ENCODE data around the gene TSPAN9.

The TSPAN9 gene

DNA sequence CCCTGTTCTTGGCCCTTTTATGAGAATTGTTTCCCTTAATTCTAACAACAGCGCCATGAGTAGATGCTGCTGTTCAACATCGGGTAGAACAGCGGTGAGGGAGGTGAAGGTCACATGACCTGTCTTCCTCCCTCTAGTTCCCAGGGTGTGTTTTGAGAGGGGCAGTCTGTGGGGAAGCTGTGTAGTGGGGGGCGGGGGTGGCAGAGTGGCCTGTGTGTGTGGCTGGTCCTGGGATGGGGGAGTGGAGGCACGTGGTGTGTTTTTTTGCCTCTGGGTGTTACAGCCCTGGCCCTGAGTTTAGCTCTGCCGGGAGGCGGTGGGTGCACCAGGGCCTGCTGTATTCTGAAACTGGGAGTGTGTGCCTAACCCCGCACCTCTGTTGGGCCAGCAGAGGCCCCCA is 202.7 kb downstream of the TSPAN9 start:
- Mint-ChIP-seq H3K4me1 (peaks cover 7% of the 10 kb centered on the region), H3K36me3 (no peaks in the 10 kb centered on the region), H3K27ac (no peak overlapping the region), H3K27me3 (peaks cover 16% of the 10 kb centered on the region), H3K9me3 (no peaks in the 10 kb centered on the region), H3K4me3 (no peak overlapping the region)
- no peak for ATAC-seq (ENCODE audit: low read depth)
- no peak for DNase-seq (ENCODE audit: low spot score in 2 of 2)

DNA sequence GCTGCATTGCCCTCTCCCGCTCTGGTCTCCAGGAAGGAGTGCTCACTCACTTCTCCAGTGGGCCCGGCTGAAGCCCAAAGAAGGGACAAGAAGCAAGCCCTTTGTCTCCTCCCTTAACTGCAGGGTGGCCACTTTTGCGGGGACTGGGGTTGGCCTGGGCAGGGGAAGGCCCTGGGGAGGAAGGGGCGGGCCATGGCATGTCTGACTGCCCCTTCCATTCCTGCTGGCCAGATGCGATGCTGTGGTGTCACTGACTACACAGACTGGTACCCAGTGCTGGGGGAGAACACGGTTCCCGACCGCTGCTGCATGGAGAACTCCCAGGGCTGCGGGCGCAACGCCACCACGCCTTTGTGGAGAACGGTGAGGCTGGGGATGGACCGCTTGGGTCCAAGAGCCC is 203.8 kb downstream of the TSPAN9 start:
- Mint-ChIP-seq H3K27ac (no peak overlapping the region), H3K4me1 (peaks cover 7% of the 10 kb centered on the region), H3K9me3 (no peaks in the 10 kb centered on the region), H3K36me3 (no peaks in the 10 kb centered on the region), H3K4me3 (no peak overlapping the region), H3K27me3 (peaks cover 15% of the 10 kb centered on the region)
- ATAC-seq (ENCODE audit: low read depth) (no peak), DNase-seq (ENCODE audit: low spot score in 2 of 2) (no peak)

DNA sequence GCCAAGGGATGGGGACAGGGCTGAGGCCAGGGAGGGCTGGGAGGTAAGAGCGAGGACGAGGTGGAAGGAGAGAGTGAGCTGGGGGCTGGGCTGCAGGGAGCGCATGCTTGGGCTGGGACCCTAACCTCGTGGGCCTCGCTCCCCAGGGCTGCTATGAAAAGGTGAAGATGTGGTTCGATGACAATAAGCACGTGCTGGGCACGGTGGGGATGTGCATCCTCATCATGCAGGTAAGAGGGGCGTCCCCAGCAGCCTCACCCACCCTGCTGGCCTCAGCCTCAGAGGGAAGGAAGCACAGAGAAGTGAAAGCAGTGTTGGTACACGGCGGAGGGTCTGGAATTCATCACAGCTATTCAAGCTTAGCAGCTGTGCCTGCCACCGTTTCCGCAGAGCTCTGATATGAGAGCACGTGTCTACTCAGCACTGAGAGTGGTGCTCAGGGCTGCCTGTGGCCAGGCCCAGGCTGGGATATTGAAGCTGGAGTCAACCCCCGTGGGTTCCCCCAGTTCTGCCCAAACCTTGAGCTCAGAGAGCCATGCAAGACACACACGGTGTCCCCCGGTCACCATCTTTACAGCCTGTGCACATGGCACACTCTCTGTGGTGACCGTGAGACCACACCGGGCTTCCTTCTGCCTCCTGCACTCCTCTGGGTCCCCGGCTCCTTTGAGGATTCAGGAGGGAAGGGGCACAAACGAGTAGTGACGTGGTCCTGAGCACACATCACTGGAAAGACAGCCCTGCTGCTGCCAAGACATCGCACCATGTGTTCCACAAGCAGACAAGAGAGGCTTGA is 204.6 kb downstream of the TSPAN9 start:
- Mint-ChIP-seq H3K4me3 (no peak overlapping the region), H3K27ac (no peak overlapping the region), H3K27me3 (peaks cover 10% of the 10 kb centered on the region), H3K9me3 (no peaks in the 10 kb centered on the region), H3K36me3 (no peaks in the 10 kb centered on the region), H3K4me1 (peaks cover 7% of the 10 kb centered on the region)
- peak; percentile 85 for ATAC-seq (ENCODE audit: low read depth)
- no peak for DNase-seq (ENCODE audit: low spot score in 2 of 2)

DNA sequence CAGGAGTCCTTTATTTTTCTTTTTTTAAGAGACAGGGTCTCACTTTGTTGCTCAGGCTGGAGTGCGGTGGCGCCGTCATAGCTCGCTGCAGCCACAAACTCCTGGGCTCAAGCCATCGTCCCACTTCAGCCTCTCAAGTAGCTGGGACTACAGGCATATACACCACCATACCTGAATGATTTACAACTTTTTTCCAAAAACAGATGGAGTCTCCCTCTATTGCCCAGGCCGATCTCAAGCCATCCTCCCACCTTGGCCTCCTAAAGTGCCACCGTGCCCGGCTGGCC is 205.1 kb downstream of the TSPAN9 start:
- Mint-ChIP-seq H3K27ac (no peak overlapping the region), H3K27me3 (peaks cover 10% of the 10 kb centered on the region), H3K4me1 (peaks cover 7% of the 10 kb centered on the region), H3K4me3 (no peak overlapping the region), H3K9me3 (no peaks in the 10 kb centered on the region), H3K36me3 (no peaks in the 10 kb centered on the region)
- ATAC-seq (ENCODE audit: low read depth), result no peak
- no peak for DNase-seq (ENCODE audit: low spot score in 2 of 2)

DNA sequence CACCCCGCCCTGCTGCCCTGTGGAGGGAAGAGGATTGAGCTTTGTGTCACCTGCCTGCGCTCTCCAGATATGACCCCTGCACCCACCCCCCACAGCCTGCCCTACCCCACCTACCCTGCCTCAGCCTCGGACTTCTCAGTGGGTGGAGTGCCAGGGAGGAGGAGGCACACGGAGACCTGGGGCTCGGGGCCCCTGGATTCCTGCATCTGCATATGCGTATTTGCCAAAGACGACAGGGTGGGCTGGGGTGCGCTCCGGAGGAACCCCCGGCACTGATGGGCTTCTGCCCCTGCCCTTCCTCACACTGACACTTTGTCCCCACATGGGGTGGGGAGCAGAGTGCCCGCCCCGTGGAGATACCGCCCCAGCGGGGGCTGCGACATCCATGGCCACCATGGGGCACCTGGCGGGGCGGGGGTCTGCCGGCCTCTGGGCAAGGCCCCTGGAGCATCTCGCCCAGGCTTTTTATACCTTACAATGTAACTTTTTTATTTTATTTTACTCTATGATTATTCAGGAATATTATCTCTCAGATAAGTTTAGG is 206.0 kb downstream of the TSPAN9 start:
- Mint-ChIP-seq H3K27ac (no peak overlapping the region), H3K36me3 (no peaks in the 10 kb centered on the region), H3K4me1 (peaks cover 7% of the 10 kb centered on the region), H3K9me3 (no peaks in the 10 kb centered on the region), H3K4me3 (no peak overlapping the region), H3K27me3 (peaks cover 11% of the 10 kb centered on the region)
- no peak for ATAC-seq (ENCODE audit: low read depth)
- DNase-seq (ENCODE audit: low spot score in 2 of 2), result no peak

DNA sequence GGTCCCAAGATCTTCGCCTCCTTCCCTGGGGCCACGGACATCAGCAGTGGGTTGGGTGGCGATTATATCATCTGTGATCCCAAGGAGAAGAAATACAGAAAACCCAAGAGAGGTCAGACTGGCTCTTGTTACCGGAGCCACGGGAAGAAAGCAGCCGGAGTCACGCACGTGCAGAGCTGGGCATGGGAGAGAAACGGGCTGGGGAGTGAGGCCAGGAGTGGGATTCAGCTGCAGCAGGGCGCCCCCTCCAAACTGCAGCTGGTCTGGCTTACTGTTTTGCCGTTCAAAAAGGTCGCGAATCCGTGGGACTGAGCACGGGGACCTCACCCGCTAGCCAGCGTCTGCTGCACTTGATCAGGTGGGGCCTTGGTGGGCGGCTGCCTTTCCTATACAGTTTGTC is 207.2 kb downstream of the TSPAN9 start:
- peaks cover 8% of the 10 kb centered on the region for H3K27me3 Mint-ChIP-seq
- no peaks in the 10 kb centered on the region for H3K9me3 Mint-ChIP-seq
- no peak overlapping the region for H3K27ac Mint-ChIP-seq
- no peak overlapping the region for H3K4me3 Mint-ChIP-seq
- no peaks in the 10 kb centered on the region for H3K36me3 Mint-ChIP-seq
- ATAC-seq (ENCODE audit: low read depth) (no peak), DNase-seq (ENCODE audit: low spot score in 2 of 2) (no peak)
- H3K4me1 Mint-ChIP-seq, result peaks cover 5% of the 10 kb centered on the region

DNA sequence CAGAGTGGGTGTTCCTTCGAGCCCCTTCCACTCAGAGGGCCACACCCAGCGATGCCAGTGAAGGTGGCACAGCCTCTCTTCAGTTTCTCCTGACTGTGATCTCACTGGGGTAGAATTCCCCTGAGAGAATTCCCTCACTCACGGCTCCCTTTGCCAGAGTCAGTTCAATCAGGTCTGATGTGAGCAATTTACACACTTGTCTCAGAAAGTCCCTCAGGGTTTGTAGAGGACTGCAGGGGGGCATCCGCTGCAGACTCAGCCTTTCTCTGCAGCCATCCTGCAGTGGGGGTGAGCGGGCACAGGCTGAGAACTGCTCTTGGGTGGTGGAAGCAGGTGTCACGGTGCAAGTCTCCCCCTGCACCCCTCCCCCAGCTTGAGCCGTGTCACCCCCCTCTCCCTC is 208.4 kb downstream of the TSPAN9 start:
- peaks cover 7% of the 10 kb centered on the region for H3K27me3 Mint-ChIP-seq
- no peak for DNase-seq (ENCODE audit: low spot score in 2 of 2)
- H3K9me3 Mint-ChIP-seq, result no peaks in the 10 kb centered on the region
- H3K4me1 Mint-ChIP-seq, result peaks cover 5% of the 10 kb centered on the region
- H3K36me3 Mint-ChIP-seq, result no peaks in the 10 kb centered on the region
- no peak overlapping the region for H3K27ac Mint-ChIP-seq
- H3K4me3 Mint-ChIP-seq, result no peak overlapping the region
- no peak for ATAC-seq (ENCODE audit: low read depth)

DNA sequence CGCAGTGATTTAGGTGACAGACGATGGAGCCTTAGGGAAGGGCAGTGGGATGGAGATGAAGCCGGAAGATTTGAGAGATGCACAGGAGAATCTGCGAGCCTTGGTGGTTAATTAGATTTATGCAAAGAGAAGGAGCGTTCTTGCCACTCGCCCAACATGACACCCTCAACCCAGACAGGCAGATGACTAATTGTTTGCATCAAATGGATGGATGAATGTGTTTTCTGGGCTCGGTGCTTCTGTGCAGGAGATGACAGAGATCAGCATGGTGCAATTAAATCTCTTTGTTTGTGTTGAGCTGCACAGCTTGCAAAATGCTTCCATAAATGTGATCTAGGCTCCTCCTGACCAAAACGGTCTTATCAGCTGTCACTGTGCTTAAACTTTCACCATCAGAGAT is 211.5 kb downstream of the TSPAN9 start:
- no peak overlapping the region for H3K27ac Mint-ChIP-seq
- peaks cover 15% of the 10 kb centered on the region for H3K27me3 Mint-ChIP-seq
- DNase-seq (ENCODE audit: low spot score in 2 of 2) (no peak), ATAC-seq (ENCODE audit: low read depth) (no peak)
- no peaks in the 10 kb centered on the region for H3K36me3 Mint-ChIP-seq
- H3K4me1 Mint-ChIP-seq, result no peaks in the 10 kb centered on the region
- no peaks in the 10 kb centered on the region for H3K9me3 Mint-ChIP-seq
- no peak overlapping the region for H3K4me3 Mint-ChIP-seq

DNA sequence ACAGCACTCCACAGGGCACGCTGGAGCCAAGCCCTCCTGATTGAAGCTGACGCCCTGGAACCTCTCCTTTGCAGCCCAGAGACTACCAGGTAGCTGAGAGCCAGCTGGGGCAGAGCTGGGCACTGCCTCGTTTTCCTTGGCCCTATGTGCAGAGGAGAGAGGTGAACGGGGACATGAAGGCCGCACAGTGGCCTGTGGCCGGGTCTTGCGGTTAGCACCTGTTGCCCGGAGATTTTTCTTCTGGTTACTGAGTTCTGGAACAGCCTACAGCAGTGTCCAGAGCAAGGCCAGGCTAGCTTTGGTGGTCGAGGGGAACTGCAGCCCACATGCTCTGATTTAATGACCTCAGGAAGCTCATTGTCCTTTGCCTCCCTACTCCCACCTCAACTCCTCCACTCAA is 212.5 kb downstream of the TSPAN9 start:
- H3K4me1 Mint-ChIP-seq, result no peaks in the 10 kb centered on the region
- H3K9me3 Mint-ChIP-seq, result no peaks in the 10 kb centered on the region
- no peaks in the 10 kb centered on the region for H3K36me3 Mint-ChIP-seq
- DNase-seq (ENCODE audit: low spot score in 2 of 2), result no peak
- H3K4me3 Mint-ChIP-seq, result no peak overlapping the region
- peaks cover 13% of the 10 kb centered on the region for H3K27me3 Mint-ChIP-seq
- no peak overlapping the region for H3K27ac Mint-ChIP-seq
- ATAC-seq (ENCODE audit: low read depth), result no peak

DNA sequence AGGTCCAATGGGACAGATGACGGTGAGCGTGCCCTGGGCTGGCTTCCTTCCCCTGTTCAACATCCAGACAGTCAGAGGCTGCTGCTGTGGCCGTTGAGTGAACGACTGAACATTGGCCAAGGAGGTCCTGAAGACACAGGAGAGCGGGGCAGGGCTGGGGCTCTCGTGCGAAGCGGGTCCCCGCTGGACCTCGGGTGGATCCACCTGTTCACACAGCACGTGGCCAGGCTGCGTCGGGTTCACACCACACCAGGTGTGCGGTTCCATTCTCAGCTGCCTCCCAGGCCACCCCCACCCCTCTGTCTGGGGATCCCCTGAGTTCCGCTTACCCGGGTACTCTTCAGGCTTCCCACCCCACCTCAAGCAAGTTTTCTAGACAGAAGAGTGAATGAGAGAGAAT is 214.8 kb downstream of the TSPAN9 start:
- Mint-ChIP-seq H3K4me1 (no peaks in the 10 kb centered on the region), H3K9me3 (no peaks in the 10 kb centered on the region), H3K4me3 (no peak overlapping the region), H3K27me3 (peaks cover 16% of the 10 kb centered on the region), H3K27ac (no peak overlapping the region), H3K36me3 (no peaks in the 10 kb centered on the region)
- ATAC-seq (ENCODE audit: low read depth) (no peak), DNase-seq (ENCODE audit: low spot score in 2 of 2) (no peak)

DNA sequence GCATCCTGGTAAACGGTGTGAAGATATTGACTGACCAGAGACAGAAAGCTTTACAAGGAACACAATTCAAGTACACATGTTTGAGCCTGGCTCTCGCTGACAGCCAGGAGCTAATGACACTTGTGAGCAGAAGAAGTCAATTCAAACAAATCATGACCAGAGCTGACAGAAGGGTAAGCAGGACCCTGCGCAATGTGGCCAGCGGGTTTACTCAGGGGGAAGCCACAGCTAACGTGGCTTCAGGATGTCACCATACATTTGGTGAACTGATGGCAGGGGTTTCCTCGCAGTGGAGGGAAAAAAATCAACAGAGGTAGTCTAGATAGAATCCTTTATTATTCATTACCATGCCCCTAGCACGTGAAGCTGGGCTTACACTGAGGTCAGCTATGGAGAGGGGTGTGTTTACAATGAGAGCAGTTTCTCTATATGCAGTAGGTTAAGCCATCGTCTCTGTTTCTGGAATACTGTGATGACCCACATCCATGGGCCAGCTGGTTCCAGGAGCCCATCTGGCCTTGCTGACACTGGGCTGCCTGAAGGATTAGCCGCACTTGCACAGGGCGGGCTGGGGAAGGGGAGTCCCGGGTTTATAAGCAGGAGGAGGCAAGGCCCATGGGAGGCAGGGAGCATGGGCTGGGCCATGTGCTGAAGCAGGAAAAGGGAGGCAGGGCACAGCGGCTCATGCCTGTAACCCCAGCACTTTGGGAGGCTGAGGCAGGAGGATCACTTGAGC is 215.7 kb downstream of the TSPAN9 start:
- no peaks in the 10 kb centered on the region for H3K9me3 Mint-ChIP-seq

DNA sequence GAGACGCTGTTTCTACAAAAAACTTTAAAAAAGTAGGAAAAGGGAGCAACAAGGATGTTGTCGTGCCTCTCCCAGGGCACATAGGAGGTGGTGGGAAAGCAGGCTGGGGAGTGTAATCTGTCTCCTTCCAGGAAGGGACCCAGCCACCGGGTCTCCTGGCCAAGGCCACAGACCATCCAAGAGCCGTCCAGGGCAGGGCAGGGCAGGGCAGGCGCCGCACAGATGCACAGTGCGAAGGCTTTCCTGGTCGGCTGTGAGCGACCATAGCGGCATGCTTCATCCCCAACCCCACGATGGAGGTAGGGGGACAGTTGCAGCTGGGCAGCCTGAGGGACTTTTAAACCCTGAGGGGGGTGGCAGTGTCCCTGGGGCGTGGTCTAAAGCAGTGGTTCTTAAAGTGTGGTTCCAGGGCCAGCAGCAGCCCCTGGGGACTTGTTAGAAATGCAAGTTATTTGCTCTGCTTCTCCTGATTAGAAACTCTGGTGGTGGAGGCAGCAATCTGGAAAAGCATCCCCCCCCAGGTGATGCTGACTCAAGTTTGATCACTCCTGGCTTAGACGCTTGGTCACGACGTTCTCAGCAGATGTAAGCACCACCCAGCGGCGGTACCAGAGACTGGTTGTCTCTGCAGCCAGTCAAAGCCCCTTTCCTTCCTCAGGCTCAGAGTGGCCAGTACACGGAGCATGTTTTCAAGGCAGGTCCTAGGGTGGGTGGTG is 216.4 kb downstream of the TSPAN9 start:
- Mint-ChIP-seq H3K27me3 (peaks cover 11% of the 10 kb centered on the region), H3K4me3 (no peak overlapping the region), H3K9me3 (no peaks in the 10 kb centered on the region), H3K36me3 (no peaks in the 10 kb centered on the region), H3K27ac (no peak overlapping the region), H3K4me1 (no peaks in the 10 kb centered on the region)
- DNase-seq (ENCODE audit: low spot score in 2 of 2) (no peak), ATAC-seq (ENCODE audit: low read depth) (no peak)

More for the DNA sequence above, 215.7 kb downstream of the TSPAN9 start:
- no peak for ATAC-seq (ENCODE audit: low read depth)
- Mint-ChIP-seq H3K4me3 (no peak overlapping the region), H3K36me3 (no peaks in the 10 kb centered on the region), H3K27ac (no peak overlapping the region), H3K27me3 (peaks cover 16% of the 10 kb centered on the region), H3K4me1 (no peaks in the 10 kb centered on the region)
- DNase-seq (ENCODE audit: low spot score in 2 of 2), result no peak

DNA sequence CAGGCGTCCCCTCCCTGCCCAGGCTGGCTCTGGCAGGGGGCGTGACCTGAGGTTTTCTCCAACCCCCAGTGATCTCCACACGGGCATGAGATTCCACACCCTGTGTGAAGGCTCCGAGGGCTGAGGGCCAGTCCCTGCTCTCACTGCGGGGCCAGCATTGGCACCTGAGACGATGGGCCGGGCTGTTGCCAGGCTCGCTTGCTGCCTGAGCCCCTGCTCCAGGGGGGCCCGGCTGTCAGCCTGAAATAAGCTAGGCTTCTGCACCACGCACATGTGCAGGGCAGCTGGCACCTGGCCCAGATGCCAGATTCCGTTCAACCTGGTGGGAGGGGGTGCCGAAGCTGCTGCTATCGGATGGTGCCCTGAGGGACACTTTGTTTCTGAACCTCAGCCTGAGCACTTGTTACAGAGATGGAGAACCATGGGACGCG is 217.3 kb downstream of the TSPAN9 start:
- Mint-ChIP-seq H3K9me3 (no peaks in the 10 kb centered on the region), H3K4me3 (no peak overlapping the region), H3K4me1 (peaks cover under 1% of the 10 kb centered on the region), H3K36me3 (no peaks in the 10 kb centered on the region), H3K27me3 (peaks cover 15% of the 10 kb centered on the region), H3K27ac (no peak overlapping the region)
- DNase-seq (ENCODE audit: low spot score in 2 of 2) (no peak), ATAC-seq (ENCODE audit: low read depth) (no peak)

DNA sequence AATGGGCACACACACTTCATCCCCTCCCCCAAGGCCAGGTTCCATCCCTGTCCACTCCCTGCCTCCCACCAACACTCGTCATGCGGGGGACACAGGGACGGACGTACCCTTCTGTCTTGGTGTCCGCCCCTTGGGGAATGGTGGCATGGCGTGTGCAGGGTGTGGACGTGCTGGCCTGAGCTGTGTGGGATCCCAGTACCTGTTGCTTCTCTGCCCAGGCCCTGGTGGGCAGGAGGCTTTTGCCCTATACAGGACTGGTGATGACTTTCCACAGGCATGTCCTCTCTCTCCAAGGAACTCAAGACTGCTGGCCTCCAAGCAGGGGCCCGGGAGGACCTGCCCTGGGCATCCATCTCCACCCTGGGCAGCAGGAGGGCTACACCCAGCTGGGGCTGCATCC is 218.0 kb downstream of the TSPAN9 start:
- ATAC-seq (ENCODE audit: low read depth), result no peak
- DNase-seq (ENCODE audit: low spot score in 2 of 2), result no peak
- Mint-ChIP-seq H3K4me3 (no peak overlapping the region), H3K9me3 (no peaks in the 10 kb centered on the region), H3K27ac (no peak overlapping the region), H3K36me3 (no peaks in the 10 kb centered on the region), H3K4me1 (peaks cover 8% of the 10 kb centered on the region), H3K27me3 (peaks cover 15% of the 10 kb centered on the region)
